ENCODE data around the gene CCNI2. TPM values are rescaled to one million over a fixed set of nuclear protein-coding genes. Genes with fewer than 3 reads are reported as not detected.

The CCNI2 gene
- total RNA-seq, 1 experiment from 2014 or later: 1.7 TPM

DNA sequence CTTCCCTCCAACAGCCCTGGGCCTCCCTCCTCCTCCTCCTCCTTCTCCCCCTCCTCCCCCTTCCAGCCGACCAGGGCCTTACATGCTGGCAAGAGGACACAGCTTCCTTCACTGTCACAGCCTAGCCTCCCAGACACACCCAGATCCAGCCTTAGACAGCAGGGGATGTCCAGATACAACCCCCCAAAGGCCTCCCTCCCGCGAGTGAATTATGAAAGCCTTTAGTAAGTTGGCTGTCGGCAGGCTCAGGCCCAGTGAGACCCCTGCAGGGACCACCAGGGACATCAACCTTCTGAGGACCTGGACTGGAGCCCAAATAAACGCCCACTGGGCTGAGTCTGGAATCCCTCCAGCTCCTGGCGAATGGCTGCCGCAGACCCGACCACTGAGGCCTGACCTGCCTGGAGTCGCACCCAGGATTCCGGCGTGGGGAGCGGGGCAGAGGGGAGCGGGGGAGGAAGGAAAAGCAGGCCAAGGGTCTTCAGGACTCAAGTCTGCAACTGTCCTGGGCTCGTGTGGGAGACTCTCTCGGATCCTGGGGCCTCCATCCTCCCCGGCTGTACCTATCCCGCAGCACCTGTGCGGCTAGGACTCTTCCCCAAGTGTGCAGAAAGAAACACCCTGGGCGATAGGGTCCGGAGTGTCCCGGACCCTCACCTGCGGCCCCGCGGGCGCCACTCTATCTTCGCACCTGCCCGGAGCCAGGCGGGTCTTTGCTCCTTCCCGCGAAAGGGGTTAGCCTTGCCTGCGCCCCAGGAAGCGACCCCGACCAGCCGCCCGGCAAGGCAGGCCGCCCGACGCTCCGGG is 29.1 kb downstream of the CCNI2 start:
- Mint-ChIP-seq H3K4me1 (peaks cover 33% of the 10 kb centered on the region), H3K27ac (no peak overlapping the region)
- ATAC-seq: peak; percentile 25

DNA sequence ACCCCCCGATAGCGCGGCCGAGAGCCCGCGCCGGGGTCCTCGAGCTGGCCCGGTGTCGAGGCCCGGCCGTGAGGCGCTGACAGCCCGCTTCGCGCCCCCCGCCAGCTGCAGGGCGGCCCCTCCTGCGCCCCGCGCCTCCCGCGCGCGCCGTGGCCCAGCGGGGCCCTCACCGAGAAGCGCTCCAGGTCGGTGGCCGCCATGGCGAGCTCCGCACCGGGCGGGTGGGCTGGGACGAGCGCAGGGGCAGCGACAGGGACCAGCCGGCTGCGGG is 29.6 kb downstream of the CCNI2 start:
- Mint-ChIP-seq H3K27me3 (ENCODE audit: low read depth) (peaks cover 50% of the 10 kb centered on the region), H3K4me1 (peaks cover 29% of the 10 kb centered on the region), H3K4me3 (no peak overlapping the region), H3K27ac (no peak overlapping the region), H3K36me3 (no peaks in the 10 kb centered on the region), H3K9me3 (no peaks in the 10 kb centered on the region)
- ChIA-PET CTCF (interaction anchor here (0.6 to 4.5 kb wide), 8 partner anchors 22 to 250 kb away, joined by 3 to 26 read pairs (median 9); partner anchors contain the start of gene CCNI2), POLR2A (interaction anchor here (0.6 kb wide), 1 partner anchor 131 kb away, joined by 3 read pairs; no protein-coding TSS in a partner anchor)
- no peak for DNase-seq (ENCODE audit: low spot score)
- TF ChIP-seq ATF1 (CRISPR knock-in tag; IDR thresholded peaks at IDR 0.05) (no peak), ZNF317 (CRISPR knock-in tag; IDR thresholded peaks at IDR 0.05; ENCODE audit: borderline replicate concordance, low read depth) (no peak), KAT7 (CRISPR knock-in tag; IDR thresholded peaks at IDR 0.05; ENCODE audit: borderline replicate concordance) (no peak), ZNF219 (CRISPR knock-in tag; IDR thresholded peaks at IDR 0.05; ENCODE audit: borderline replicate concordance) (no peak), ERG (CRISPR knock-in tag; IDR thresholded peaks at IDR 0.05) (no peak), HMGXB4 (CRISPR knock-in tag; IDR thresholded peaks at IDR 0.05) (no peak; the same call in 1 of the 2 replicates), ZNF121 (CRISPR knock-in tag; IDR thresholded peaks at IDR 0.05) (no peak), FOXK1 (CRISPR knock-in tag; IDR thresholded peaks at IDR 0.05) (no peak), NR1H2 (CRISPR knock-in tag; IDR thresholded peaks at IDR 0.05) (no peak), ZNF425 (CRISPR knock-in tag; conservative IDR thresholded peaks at IDR 0.05) (no peak), STAT6 (CRISPR knock-in tag; conservative IDR thresholded peaks at IDR 0.05; ENCODE audit: low read depth) (no peak), IRF1 (CRISPR knock-in tag; IDR thresholded peaks at IDR 0.05) (no peak), ELF4 (CRISPR knock-in tag; IDR thresholded peaks at IDR 0.05; ENCODE audit: low read depth) (no peak)
- TF ChIP-seq, protein P1, sequence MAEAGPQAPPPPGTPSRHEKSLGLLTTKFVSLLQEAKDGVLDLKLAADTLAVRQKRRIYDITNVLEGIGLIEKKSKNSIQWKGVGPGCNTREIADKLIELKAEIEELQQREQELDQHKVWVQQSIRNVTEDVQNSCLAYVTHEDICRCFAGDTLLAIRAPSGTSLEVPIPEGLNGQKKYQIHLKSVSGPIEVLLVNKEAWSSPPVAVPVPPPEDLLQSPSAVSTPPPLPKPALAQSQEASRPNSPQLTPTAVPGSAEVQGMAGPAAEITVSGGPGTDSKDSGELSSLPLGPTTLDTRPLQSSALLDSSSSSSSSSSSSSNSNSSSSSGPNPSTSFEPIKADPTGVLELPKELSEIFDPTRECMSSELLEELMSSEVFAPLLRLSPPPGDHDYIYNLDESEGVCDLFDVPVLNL (CRISPR knock-in tag; IDR thresholded peaks at IDR 0.05; ENCODE audit: borderline replicate concordance, low read depth): no peak
- TF ChIP-seq, protein P2, sequence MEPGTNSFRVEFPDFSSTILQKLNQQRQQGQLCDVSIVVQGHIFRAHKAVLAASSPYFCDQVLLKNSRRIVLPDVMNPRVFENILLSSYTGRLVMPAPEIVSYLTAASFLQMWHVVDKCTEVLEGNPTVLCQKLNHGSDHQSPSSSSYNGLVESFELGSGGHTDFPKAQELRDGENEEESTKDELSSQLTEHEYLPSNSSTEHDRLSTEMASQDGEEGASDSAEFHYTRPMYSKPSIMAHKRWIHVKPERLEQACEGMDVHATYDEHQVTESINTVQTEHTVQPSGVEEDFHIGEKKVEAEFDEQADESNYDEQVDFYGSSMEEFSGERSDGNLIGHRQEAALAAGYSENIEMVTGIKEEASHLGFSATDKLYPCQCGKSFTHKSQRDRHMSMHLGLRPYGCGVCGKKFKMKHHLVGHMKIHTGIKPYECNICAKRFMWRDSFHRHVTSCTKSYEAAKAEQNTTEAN (CRISPR knock-in tag; IDR thresholded peaks at IDR 0.05): no peak
- TF ChIP-seq, protein P3, sequence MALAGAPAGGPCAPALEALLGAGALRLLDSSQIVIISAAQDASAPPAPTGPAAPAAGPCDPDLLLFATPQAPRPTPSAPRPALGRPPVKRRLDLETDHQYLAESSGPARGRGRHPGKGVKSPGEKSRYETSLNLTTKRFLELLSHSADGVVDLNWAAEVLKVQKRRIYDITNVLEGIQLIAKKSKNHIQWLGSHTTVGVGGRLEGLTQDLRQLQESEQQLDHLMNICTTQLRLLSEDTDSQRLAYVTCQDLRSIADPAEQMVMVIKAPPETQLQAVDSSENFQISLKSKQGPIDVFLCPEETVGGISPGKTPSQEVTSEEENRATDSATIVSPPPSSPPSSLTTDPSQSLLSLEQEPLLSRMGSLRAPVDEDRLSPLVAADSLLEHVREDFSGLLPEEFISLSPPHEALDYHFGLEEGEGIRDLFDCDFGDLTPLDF (CRISPR knock-in tag; IDR thresholded peaks at IDR 0.05): no peak
- TF ChIP-seq, protein P4, sequence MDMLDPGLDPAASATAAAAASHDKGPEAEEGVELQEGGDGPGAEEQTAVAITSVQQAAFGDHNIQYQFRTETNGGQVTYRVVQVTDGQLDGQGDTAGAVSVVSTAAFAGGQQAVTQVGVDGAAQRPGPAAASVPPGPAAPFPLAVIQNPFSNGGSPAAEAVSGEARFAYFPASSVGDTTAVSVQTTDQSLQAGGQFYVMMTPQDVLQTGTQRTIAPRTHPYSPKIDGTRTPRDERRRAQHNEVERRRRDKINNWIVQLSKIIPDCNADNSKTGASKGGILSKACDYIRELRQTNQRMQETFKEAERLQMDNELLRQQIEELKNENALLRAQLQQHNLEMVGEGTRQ (CRISPR knock-in tag; IDR thresholded peaks at IDR 0.05): no peak
- no peak; the same call in 1 of the 2 replicates for ATAC-seq

More for the DNA sequence above, 29.1 kb downstream of the CCNI2 start:
- peak; percentile 25 for DNase-seq (ENCODE audit: low spot score)
- TF ChIP-seq ZNF263 (CRISPR knock-in tag; IDR thresholded peaks at IDR 0.05; ENCODE audit: low read depth): peak; percentile 59; the same call in 1 of the 2 replicates
- TF ChIP-seq SMAD4 (CRISPR knock-in tag; IDR thresholded peaks at IDR 0.05): no peak
- CTCF ChIA-PET: interaction anchor here (0.6 to 4.5 kb wide), 8 partner anchors 21 to 46 kb away, joined by 3 to 26 read pairs (median 9); partner anchors contain the start of gene CCNI2
- H3K9me3 Mint-ChIP-seq: no peaks in the 10 kb centered on the region
- H3K36me3 Mint-ChIP-seq: no peaks in the 10 kb centered on the region
- H3K4me3 Mint-ChIP-seq: peak overlapping the region; percentile 67
- POLR2A ChIA-PET: interaction anchor here (0.6 kb wide), 1 partner anchor 131 kb away, joined by 3 read pairs; no protein-coding TSS in a partner anchor
- peaks cover 47% of the 10 kb centered on the region for H3K27me3 Mint-ChIP-seq (ENCODE audit: low read depth)

All from WTC11 (cell line).